GM21447 (cell line): ENCODE results near the gene SLC9B1.

Experiments
- ATAC-seq: cut with Tn5 transposase; IDR thresholded peaks from one replicate; pipeline ENCODE4 v1.9.1; 2021; ENCODE audit not compliant: unreplicated experiment

Gene SLC9B1

DNA sequence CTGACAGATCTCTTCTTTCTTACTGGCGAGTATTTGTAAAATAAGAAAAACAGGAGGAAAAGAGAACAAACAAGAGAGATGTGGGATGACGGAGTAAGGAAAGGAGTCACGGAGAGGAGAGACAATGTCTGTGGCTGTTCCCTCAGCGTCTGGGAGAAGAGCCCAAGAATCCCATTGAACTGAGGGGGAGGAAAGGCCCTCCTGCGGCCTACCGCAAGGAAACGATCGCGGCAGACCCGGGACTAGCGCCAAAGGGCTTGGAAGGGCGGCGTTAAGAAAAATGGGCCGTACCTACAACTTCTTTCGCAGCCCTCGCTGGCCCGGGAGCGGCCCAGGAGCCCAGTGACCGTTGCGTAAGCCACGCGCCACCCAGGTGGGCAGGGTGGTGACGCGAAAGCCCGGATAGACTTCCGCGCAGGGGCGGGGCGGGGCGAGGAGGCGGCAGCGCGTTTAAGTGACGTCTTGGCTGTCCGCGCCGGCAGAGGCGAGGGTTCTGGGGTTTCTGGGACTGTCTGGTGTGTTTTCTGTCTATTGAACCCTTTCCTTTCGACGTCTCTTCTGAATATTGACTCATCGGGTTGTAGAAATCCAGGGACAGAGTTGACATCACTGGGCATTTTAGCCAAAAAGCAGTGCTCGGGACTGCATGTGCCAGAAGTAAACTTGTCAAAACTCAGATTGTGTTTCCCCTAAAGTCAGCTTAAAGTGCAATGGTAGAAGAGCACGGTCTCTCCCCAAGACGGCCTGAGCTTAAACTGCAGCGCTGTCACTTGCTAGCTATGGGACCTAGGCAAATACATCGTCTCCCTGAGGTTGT is at the start of gene SLC9B1:
Gene SLC9B1, minus strand, starts transcription at position 398 of the 817 bp plus-strand sequence. CDS start 27,994 bp downstream, outside the sequence.
- ATAC-seq = peak; percentile 98

DNA sequence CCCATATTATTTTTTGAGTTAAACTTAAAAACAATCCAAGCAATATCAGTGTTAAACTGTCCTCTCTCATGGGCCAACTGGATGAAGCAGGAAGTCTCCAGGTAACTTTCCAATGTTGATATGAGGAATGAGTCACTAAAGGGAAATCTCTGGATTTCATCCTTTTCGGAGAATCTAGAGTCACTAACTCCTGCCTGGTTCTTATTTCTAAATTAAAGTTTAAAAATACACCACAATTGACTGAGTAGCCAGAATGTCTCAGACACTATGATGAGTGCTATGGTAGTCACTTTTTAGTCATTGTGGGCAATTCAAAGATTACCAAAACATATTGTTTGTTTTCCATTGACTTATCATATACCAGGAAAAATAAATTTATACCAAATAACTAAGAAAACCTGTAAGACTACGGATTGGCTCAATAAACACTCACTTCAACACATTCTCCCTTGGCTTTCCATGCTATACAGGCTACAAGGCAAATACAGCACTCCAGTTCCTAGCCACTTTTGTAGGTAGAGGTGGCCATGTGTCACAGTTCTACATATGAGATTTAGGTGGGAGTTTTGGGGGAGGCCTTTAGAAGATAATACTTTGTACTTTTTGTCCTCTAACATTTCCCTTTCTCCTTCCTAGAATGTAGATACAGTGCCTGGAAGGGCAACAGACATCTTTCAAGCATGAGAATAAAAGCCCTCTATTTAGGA is 48.5 kb upstream of the SLC9B1 start:
- ATAC-seq = no peak

DNA sequence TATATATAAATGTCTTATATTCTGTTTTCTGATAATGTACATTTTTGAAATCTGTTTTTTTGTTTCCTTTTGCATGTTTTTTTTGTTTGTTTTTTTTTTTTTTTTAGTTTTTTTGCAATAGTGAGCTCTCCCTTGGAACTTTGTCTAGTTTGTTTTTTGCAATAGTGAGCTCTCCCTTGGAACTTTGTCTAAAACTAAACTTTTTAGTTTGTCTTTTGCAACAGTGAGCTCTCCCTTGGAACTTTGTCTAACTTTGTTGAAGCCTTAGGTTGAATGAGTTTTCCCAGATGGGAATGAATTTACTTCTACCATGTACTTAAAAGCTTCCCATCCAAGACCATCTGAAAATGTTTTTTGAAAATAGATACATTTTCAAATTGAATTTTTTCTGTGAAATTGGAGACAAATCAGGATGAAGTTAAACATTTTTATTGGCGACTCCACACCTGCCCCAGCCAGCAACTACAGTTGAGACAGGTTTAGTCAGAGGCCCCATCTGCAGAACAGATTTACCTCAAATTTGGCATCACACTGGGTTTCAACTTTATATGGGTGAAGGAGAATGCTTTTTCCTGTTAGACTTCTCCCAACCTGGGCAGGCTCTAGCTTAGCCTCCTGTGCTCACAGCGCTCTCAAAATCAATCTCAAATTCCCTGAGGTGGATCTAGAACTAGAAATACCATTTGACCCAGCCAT is 41.1 kb upstream of the SLC9B1 start:
- no peak for ATAC-seq

DNA sequence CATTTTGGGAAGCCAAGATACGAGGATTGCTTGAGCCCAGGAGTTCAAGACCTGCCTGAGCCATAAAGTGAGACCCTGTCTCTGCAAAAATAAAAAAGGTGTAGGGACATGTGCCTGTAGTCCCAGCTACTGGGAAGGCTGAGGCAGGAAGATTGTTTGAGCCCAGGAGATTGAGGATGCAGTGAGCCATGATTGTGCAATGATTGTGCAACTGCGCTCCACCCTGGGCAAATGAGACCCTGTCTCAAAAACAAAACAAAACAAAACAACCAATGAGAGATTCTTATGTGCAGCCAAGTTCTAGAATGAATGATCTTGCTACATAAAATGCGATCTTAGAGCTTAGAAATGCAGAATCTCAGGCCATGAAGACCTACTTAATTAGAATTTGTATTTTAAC is 34.5 kb upstream of the SLC9B1 start:
- no peak for ATAC-seq

- ATAC-seq = no peak
Observed at GRCh38 chr4:103052779-103053178, 33.3 kb upstream of the SLC9B1 start.

- no peak for ATAC-seq
Observed at GRCh38 chr4:103052145-103052544, 32.6 kb upstream of the SLC9B1 start.

DNA sequence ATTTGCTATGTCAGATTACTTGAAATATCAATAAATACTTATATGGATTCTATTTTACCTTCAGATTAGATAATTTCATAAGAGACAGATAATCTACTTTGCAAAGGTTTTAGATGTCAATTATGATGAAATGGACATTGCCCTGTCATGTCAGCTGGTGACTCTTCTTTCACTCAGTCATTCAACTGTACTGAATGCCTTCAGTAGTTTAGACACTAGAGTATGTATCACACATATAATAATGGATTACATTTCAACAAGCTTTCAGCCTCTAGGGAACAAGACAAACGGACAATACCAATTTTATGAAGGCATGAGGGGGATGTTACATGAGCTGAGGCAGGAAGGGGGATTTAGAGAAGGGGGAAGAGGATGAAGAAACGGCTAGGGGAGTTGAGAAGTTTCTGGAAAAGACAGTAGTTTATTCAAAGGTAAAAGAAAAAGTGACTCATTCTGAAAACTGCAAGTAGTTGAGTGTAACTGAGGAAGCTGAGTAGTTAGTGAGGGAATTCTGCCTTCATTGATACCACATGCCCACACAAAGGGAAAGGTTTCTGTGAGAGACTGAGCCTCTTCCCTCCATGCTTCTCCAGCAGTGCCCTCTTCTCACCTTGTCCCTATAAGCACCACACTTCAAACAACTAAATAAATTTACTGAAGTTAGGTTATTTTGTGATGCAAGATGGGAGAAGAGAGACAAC is 31.4 kb upstream of the SLC9B1 start:
- ATAC-seq = peak; percentile 40

DNA sequence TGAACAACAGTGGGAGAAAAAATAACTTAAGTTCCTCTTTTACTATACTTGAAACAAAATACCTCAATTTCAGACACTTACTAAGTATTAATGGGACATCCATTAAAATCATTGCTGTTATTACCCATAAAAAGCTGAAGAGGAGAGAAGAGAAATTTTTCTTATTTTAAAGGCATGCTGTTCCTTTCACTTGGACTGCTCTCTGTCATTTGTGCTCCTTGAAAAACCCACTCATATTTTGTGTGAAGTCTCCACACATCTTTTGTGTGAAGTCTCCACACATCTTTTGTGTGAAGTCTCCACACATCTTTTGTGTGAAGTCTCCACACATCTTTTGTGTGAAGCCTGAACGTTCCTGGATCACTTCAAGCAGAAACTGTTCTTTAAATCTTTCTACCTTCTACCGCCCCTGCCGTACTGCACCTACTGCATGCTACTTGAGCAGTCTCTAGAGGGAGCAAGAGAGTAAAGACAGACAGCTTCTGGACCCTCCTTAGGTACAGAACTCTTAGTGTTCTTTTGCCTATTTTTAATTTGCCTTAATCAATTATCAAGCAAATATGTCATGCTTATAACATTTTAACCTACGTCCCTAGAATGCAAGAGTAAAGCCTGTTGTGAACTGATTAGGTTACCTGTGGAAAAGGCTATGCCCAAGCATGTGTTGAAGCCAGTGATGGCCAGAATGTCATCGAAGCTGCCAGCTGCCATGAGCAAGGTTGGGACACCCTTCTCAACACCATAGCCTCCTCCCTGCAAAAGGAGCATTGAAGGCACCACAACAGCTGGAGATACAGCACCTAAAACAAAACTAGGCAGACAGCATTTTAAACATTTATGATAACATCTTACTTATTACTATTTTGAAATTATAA is 27.1 kb upstream of the SLC9B1 start:
- ATAC-seq = peak; percentile 91

GRCh38 chr4:103044183-103044582 is 24.7 kb upstream of the SLC9B1 start:
- ATAC-seq = no peak

- ATAC-seq = no peak
Observed at GRCh38 chr4:103036169-103036568, 16.7 kb upstream of the SLC9B1 start.

- ATAC-seq = peak; percentile 66
Observed at GRCh38 chr4:103032574-103032973, 13.1 kb upstream of the SLC9B1 start.

- ATAC-seq = no peak
Observed at GRCh38 chr4:103030791-103031190, 11.3 kb upstream of the SLC9B1 start.

DNA sequence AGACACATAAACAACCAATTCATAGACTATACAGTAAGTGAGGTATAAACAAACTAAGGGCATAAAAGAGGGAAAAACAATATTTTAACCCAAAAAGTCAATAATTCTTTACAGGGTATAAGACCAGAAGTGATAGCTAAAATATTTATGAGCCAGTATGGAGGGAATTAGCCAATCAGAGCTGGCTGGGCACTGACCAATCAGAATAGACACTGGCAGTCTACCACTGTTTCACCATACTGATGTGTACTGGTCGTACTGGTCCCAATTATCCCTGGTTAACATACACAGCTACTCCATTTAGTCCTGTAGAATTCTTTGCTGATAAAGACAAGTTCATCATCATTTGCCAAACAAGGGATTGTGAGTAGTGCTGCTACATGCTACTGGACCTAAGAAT is 9.8 kb upstream of the SLC9B1 start:
- no peak for ATAC-seq

- no peak for ATAC-seq
Observed at GRCh38 chr4:103026868-103027267, 7.4 kb upstream of the SLC9B1 start.

- no peak for ATAC-seq
Observed at GRCh38 chr4:103024996-103025395, 5.5 kb upstream of the SLC9B1 start.

DNA sequence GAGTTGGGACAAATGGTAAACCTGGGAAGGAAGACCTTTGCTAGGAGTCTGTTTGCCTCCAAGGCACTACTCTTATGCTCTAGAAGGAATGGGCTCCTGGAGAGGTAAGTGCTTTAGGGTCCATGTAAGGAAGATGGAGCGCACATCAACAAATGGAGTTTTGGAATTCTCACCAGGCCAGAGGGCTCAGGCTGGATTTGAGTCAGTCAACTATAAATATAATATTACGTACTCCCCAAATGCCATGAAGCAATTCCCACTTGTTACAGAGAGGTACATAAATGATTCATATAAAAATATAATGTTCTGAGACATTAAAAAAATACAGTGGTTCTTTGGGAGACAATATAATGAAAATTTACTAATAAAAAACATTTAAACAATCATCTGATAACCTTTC is 1.6 kb upstream of the SLC9B1 start:
- no peak for ATAC-seq

- no peak for ATAC-seq
Observed at GRCh38 chr4:103018391-103019307, 856 bp downstream of the SLC9B1 start.

GRCh38 chr4:103012551-103012950 is 7.0 kb downstream of the SLC9B1 start:
- ATAC-seq = no peak

DNA sequence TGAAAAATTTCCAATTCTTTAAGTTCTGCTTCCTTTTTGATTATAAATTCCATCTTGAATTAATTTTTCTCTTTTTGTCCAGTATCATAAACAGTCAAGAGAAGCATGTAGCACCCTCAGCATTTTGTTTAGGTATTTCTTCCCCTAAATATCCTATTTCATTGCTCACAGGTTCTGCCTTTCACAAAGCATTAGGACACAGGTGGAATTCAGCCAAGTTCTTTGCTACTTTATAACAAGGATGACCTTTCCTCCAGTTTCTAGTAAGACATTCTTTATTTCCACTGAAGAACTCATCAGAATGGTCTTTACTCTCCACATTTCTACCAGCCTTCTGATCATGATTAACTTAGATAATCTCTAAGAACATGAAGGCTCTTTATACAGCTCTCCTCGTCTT is 7.4 kb downstream of the SLC9B1 start:
- ATAC-seq = no peak
